Stimulated activated CD4-positive, alpha-beta T cell treated with anti-CD3 and anti-CD28 coated beads, Interleukin-2, amount 100 ng/mL, for 48 hours (primary cell): Measurements from ENCODE around the gene SKP1.
A peak's percentile ranks its signal among the peaks of the same experiment; 100 is the strongest.

Experiments
- DNase-seq, 2 donors: peaks; one replicate each; pipeline ENCODE4 v3.0.0-alpha.2; 2020

Gene SKP1

DNA sequence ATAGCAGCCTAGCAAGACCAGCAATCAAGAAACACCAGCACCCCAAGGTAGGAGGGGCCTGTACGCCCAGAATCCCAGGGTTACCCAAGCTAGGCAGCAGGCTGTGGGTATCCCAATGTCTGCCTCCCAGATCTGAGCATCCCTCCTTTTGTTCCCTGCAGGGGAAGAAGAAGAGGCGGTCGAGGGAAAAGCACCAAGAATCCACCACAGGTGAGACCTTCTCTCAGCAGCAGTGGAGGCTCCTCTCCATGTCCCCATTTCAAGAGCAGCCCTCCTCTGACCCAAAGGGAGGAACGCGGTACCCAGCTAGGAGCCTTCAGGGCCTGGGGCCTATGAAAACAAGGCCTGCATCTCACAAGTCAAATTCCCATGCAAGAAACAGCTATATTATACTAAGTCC, 33.3 kb downstream of the SKP1 start:
- no peak for DNase-seq

DNA sequence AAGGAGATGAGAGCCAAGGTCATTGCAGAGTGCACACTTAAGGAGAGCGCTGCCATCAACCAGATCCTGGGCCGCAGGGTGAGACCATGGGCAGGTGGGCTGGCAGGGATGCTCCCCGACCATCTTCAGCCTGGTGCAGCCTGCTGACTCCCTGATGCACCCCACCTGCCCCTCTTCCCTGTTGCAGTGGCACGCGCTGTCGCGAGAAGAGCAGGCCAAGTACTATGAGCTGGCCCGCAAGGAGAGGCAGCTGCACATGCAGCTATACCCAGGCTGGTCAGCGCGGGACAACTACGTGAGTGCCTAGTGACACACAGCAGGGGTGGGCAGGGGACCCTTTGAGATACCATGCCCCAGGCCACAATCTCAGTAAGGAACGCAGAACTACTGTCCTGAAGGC, 33.9 kb downstream of the SKP1 start:
- no peak for DNase-seq

DNA sequence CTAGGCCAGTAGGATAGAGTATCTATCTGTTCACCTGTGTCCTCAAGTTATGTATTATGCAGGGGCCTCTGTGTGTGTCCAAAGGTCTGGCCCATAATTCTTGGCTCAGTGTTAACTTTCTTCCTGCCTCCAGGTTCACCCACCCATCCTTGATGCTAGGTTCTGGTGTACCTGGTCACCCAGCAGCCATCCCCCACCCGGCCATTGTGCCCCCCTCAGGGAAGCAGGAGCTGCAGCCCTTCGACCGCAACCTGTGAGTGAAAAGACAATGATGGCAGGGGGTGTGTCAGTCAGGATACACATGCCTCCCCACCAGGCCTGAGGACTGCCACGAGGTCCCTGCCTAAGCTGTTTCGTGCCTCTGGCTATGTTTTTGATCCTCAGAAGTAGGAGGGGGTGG, 34.7 kb downstream of the SKP1 start:
- no peak for DNase-seq

DNA sequence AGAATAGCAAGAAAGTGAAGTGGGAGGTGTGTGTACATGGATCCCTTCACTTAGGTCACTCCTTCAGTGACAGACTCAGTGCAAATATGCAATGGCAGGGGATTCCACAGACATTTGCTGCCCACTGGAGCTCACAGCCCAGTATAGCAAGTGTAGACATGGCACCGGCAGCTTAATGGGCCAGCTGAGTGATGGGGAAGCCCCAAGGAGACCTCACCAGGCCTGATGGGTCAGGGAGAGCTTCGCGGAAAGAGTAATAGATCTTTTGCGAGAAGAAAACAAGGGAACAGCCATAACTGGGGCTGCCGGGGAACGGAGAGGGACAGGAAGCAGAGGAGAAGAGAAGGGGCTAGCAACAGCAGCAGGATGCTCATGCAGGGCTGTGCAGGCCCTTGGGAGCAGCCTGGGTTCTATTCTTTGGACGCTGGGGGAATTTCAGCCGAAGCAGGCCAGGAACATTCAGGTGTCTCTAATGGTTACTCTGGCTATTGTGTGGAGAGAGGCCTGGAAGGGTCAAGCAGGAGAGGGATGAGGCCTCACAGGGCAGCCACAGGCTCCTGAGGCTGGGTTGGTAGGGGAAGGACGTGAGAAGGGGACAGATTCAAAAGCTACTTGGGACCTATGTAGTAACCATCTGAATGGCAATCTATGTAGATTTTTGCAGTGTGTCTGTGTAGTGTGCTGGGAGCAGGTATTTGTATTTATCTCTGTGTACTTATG, 35.3 kb downstream of the SKP1 start:
- DNase-seq = no peak

DNA sequence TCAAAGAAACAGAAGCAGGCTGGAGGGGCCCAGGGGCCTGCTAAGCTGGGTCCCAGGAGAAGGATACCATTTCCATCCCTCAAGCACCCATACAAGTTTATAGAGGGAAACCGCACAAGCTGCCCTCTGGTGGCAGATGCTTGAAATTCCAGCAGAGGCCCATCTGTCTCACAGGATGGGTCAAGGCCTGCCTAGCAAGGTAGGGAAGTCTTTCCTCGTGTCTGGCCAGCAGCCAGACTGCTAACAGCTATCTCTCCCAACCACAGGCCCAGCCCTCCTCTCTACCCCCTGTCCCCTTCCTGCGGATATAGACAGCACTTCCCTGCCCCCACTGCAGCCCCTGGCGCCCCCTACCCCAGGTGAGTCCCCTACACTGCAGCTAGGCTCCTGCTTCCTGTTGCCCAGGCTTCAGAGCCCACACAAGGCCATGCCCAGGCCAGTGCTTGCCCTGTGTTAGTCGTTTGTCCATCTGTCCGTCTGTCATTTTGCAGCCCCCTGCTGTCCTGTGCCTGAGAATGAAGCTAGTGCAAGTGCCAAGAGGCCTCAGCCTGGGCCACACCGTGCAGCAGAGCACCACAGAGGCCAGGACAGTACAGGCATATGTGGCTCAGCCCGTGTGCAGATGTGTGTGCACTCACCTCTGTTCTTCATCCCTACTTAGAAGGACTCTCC, 36.1 kb downstream of the SKP1 start:
- DNase-seq = peak in 1 of 2 donors; percentile 60

DNA sequence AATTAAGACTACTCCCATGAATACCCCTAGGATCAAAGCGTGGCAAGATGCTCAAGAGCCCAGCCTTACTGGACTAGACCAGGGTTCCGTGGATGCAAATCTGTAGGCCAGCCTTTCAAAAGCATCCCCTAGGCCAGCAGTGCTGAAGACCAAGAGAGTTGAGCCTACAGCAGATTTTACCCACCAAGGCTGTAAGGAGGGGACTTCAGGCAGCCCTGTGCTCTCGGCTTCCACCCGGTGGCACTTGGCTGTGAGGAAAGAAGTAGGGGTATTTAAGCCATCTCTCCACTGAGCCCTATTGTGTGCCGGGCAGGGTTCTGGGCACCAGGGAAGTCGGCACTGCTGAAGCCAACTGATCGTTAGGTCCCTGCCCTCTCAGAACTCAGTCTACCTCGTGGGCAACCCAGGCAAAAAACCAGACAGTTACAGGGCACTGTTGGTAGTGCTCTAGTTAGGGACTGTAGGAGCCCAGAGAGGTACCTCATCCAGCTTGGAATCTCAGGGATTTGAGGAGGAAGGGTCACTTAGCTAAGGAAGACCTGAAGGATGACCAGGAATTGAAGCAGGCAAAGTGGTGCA, 36.8 kb downstream of the SKP1 start:
- DNase-seq = no peak

DNA sequence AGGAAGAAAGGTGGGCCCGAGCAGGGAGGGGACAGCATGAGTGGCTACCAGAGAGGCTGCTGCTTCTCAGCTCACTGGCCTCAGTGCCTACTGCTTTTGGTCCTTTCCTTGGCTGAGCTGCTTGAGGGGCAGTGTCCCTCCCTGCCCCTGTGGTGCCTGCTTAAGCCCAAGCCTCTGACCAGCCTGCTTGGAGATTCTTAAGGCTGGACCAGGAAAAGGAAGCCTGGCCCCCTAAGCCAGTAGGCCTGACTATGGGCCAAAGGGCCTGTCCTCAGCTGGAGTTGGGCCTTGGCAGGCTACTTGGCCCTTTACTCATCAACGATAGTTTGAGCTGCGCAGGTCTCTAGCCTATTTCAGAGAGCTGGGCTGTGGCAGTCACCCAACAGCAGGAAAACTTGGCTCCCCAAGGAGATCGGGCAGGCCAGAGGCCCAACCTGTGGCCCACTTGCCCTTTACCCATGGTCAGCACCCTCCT, 37.3 kb downstream of the SKP1 start:
- DNase-seq = no peak

DNA sequence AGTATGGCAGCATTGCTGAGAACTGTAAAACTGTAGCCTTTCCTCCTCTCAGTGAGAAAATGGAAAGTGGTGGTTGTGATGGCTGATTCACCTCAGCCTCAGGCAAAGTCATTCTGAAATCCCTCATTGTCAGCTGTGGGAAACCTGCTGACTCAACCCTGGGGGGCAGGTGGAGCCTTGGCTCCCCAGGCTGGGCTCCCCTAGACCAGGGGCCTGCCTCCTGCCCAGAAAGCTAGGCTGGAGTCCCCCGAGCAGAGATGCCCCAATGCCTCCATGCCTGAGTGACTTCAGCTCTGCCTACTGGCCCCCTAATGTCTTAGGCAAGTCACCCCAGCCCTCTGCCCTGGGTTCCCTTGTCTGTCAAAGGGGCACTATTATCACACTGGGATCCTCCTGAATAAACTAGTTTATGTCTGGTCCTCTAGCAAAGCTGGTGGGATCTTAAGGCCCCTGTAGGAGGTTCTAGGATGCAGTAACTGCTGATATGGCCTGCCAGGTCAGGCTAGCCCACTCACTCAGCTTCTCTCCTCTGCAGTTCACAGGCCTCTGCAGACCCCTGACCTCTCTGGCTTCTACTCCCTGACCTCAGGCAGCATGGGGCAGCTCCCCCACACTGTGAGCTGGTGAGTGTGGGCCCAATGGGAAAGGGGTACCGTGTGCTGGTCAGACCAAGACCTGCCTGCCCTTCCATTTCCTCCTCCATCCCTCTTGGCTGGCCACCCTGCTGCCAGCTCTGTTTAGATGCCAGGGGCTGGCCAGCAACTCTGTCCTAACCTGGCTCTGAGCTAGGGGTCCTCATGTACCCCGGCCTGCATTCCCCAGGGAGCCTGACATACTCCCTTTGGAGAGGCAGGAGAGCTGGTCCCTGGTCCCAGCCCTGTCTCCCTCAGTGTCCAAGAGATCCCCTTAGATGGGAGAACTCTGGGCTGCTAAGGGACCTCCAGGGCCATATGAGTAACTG, 38.1 kb downstream of the SKP1 start:
- DNase-seq = peak; percentile 61 to 64

DNA sequence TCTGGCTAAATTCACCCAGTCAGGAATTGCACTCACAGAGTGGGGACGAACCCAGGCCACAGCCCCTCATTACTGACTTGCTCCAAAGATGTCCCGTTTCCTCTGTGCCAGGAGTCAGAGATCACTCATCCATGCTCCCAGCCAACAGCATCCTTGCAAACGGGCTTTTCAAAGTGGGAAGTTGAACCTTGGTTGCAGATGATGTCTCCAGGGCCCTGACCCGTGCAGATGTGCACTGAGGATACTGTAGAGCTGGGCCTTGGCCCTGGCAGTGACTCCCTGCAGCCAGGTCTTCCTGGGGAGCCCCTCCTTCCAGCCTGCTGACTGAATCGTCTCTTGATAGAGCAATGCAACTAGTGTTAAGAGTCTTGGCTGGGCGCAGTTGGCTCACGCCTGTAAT, 40.0 kb downstream of the SKP1 start:
- DNase-seq = no peak

DNA sequence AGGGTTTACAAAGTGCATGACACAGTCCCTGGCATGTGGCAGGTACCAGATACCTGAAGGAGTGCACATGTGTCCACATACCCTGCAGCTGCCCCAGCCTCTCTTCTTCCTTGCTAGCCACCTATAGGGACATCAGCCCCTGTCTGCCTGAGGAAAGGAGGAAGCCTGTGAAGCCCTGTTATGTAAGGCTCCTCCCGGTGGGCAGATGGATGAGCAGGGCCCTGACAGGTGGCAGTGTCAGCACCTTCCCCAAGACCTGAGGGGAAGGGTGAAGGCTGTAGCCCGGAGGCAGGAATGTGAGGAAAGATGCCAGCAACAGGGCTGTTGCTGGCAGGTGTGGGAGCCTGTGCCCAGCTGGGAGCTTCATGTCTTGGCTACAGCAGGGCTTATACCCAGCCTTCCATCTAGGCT, 40.5 kb downstream of the SKP1 start:
- no peak for DNase-seq

DNA sequence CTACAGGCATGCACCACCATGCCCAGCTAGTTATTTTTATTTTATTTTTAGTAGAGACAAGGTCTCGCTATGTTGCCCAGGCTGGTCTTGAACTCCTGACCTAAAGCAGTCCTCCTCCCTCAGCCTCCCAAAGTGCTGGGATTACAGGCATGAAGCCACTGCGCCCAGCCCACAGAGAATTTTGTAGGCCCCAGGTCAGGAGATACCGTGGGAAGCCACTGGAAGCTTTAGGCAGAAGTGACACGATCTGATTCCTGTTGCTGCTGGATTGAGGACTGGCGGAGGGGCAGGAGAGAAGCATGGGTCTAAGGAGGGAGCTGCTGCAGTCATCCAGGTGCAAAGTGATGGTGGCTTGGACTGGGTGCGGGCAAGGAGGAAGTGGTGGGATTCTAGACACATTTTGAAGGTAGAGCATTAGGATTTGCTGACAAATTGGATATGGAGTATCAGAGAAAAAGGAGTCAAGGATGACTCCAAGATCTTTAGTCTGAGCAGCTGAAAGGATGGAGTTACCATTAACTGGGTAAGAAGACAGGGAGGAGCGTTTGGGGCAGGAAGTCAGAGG, 41.6 kb downstream of the SKP1 start:
- DNase-seq = no peak

DNA sequence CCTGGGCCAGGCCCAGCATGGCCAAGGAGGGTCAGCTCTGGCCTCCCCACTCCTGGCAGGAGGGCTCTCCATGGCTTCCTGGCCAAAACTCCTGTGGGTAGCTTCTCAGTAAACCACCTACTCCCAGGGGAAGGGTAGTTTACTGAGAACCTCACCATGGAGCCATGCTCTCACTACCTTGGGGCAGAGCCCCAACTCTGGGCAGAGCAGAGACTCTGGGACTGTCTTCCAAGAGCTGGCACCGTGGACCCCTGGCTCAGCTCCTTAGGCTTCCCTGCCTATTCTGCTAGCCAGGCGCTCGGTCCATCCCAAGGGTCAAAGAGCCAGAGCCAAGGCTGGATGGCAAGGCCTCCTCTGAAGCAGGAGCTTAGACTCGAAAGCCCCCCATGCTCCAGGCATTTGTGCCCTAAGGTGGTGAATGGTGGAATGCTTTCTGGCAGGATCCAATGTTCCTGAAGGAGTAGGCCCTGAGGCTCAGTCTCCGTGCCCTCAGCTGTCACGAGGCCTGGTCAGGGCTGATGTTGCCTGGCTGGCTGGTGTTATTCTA, 42.7 kb downstream of the SKP1 start:
- no peak for DNase-seq

DNA sequence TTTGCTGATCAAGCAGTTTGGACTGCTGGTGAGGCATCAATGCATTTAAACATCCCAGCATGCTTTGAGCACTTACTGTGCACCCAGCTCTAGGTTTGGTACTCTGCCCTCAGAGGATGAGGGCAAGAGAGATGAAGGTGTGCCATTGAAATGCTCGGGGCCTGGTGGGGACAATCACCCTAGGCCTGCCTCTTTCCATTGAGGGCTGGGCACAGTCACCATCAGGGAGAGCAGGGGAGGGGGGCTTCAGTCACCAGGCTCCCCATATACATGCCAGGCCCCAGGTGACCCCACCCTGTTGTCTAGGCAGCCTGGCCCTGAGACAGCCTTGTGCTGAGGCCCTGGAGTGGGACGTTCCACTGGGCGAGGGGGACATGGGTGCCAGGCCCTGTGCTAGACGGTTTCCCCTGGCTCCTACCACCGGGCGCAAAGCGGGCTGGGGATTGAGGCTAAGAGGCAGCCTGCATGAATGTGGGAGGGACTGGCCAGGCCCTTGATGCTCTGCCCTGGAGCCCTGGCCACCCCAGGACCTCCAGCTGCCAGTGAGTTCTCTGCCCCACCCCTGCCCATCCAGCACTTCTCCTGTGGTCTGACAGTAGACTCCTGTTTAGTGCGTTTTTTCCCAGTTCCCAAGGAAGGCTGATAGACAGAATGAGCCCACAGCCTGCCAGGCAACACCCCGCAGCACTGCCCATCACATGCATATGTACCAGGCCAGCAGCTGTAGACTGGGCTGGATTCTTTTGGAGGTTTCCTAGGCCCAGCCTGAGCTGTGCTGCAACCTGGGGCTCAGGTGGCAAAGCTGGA, 43.4 kb downstream of the SKP1 start:
- DNase-seq = no peak

DNA sequence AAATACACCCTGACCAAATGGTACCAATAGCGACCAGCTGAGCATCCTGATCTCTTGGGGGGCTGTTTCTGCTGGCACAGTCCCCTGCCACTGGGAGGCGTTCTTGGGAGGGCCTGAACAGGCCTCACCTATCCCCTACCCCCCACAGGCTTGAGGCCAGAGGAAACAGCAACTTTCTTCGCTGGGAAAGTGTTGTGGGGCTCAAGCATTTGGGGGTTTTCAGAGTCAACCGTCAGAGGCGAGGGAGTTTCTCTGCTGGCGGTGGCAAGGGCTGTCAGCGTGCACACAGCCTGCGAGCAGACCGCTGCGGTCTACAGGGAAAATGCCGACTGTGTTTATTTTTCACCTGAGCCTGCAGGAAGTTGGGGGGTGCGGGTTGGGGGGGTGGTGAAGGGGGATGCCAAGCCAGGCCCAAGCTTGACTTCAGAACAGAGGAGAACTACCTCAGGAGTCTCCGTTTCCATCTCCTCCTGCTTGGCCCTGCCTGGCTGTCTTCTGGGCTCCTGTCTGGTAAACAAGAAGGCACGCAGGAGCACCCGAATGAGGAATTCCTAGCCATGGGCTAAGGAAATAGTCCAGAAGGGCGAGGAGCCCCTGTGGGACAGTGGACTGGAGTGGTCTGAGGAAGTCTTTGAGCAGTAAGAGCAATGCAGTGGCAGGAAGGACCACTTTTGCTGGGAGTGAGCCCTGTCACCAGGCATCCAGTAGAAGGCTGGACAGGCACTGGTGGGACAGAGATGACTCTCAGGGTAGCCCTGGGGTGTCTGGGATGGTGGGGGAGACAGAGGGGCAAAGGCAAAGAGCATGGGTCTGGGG, 44.2 kb downstream of the SKP1 start:
- no peak for DNase-seq

DNA sequence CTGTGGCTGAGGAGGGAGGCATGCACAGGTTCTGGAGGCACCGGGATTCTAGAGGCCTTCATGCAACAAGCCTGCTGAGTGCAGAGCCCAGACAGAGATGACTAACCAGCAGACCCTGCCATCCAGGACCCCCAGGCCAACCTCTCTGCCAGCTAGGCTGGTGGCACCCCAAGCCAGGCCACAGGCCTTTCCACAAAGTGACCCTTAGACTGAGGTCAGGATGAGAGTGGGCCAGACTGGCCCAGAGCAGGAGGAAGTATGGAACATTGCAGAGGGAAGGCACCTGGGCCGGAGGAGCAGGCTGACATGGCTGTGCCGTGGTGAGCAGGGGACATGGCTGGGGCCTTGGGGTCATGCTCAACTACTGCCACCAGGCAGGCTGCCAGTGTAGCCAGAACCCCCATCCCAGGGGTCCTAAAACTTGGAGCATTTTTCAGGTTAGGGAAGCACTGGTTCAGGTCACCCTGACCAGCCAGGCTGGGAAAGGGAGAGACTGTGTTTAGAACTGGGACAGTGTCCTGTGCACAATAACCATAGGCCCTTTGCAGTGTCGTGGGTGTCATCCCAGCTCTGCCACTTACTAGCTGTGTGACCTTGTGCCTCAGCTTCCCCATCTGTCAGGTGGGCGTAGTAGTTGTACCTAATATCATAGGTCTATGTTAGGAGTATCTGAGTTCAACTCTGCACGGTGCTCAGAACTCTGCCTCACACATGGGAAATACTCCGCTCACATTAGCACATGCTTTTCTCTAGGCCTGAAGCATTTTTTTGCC, 45.0 kb downstream of the SKP1 start:
- DNase-seq = no peak

DNA sequence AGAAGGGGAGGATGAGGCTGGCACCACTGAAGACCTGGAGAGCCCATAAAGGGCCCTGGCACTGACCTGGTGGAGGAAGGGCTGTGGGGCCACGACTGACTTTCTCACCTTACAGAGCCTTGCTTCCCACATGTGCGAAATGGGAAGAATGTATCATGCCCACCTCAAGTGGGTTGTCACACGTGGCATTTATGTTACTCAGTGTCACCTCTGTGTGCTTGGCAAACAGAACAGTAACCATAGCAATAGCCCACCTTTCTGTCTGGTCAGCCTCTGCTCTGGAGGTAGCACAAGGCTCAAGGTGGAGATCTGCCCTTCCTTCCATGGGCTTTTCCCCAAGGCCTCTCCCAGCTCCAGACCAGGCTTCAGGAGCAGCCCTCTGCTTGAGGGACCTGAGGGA, 45.6 kb downstream of the SKP1 start:
- no peak for DNase-seq

DNA sequence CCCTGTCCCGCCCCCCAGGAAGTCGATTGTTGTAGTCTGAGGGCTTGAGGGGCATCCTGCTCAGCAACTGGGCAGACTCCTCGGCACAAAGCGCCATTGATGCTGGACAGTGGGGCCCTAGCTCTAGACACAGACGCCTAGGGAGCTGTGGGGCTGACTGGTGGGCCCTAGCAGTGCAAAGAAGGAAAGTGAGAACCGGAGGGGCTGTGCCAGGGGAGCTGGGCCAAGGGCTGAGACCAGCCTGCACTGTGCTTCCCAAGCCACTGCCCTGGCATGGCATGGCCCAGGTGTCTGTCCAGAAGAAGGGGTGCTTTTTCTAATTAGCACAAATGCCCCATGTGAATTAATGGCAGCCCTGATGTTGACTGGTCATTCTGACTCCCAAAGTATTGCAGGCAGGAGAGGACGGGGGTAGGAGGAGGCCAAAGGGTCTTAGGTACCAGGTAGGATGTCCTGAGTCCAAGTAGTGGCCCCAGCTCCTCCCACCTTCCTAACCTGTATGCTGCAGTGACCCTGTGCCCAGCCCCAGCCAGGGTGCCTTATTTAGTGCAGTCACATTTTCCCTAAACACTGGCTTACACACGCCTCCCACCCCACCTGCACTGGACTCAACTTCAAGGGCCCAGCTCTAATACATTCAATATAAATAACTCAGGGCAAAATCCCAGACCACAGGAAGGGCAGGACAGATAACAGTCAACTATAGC, 46.4 kb downstream of the SKP1 start:
- DNase-seq = no peak

DNA sequence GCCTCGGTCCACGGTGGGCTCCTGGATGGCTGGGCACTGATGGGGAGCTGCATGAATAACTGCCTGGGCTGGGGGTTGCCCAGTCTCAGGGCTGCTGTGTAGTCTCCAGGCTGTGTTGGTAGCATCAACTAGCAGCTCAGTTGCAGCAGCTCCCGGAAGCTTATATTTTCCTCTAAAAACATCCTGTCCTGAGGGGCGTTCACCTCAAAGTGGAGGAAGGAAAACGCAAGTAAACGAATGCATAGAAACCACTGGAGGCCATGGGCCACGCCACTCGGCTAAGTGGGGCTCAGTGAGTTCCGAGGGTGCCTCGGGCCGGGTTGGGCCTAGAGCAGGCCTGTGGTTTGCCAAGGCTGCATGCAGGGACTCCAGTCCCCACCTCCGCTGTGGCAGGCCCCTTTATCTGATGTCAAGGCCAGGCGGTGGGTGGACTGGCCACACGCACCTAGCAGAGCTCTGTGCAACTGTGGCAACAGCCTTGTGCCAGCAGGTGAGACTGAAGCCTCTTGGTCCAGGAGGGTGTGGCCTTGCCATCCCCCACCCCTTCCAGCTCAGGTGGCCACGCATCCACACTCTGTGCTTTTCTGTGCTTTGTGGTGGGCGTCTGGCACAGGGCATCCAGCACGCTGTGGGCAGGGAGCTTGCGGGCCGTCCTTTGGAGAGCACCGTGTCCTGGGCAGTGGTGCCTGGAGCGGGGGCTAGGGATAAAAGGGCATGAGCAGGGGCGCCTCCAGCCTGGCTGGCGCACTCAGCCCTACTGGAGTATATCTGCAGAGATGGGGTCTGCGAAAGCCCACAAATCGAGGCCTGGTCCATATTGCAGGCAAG, 47.1 kb downstream of the SKP1 start:
- DNase-seq = no peak
